ENCODE measurements around the gene TMTC1. TPM values are rescaled to one million over a fixed set of nuclear protein-coding genes. Genes with fewer than 3 reads are reported as not detected.

Gene TMTC1
- total RNA-seq, 2 donors from 2014 or later: 0.22 to 0.51 TPM

GRCh38 chr12:29795715-29796114 is 12.0 kb upstream of the TMTC1 start:
- Mint-ChIP-seq H3K4me1 (ENCODE audit: low read depth) (no peaks in the 10 kb centered on the region), H3K27ac (no peak overlapping the region), H3K36me3 (ENCODE audit: insufficient read depth in 2 of 2) (peaks cover 0 to 3% of the 10 kb centered on the region in 2 donors), H3K27me3 (ENCODE audit: low read depth) (peaks cover 15% of the 10 kb centered on the region), H3K4me3 (no peak overlapping the region), H3K9me3 (peaks cover 0 to 7% of the 10 kb centered on the region in 2 donors)
- DNase-seq (no peak), ATAC-seq (replicated peaks in 1 of 2) (no peak)

GRCh38 chr12:29794862-29795261 is 11.1 kb upstream of the TMTC1 start:
- ATAC-seq (replicated peaks in 1 of 2) (no peak), DNase-seq (no peak)
- Mint-ChIP-seq H3K9me3 (peaks cover 2 to 12% of the 10 kb centered on the region in 2 donors), H3K36me3 (ENCODE audit: insufficient read depth in 2 of 2) (peaks cover 2 to 3% of the 10 kb centered on the region in 2 donors), H3K4me1 (ENCODE audit: low read depth) (no peaks in the 10 kb centered on the region), H3K27me3 (ENCODE audit: low read depth) (peaks cover 15% of the 10 kb centered on the region), H3K4me3 (no peak overlapping the region), H3K27ac (no peak overlapping the region)

- Mint-ChIP-seq H3K27me3 (ENCODE audit: low read depth) (peaks cover 7% of the 10 kb centered on the region), H3K36me3 (ENCODE audit: insufficient read depth in 2 of 2) (peaks cover 2 to 3% of the 10 kb centered on the region in 2 donors), H3K27ac (no peak overlapping the region), H3K4me1 (ENCODE audit: low read depth) (no peaks in the 10 kb centered on the region), H3K9me3 (peaks cover 2 to 12% of the 10 kb centered on the region in 2 donors), H3K4me3 (no peak overlapping the region)
- no peak for ATAC-seq (replicated peaks in 1 of 2)
- no peak for DNase-seq
Measured at GRCh38 chr12:29792853-29793252, 9.1 kb upstream of the TMTC1 start.

GRCh38 chr12:29792132-29792531 is 8.4 kb upstream of the TMTC1 start:
- Mint-ChIP-seq H3K9me3 (peaks cover 2 to 12% of the 10 kb centered on the region in 2 donors), H3K27me3 (ENCODE audit: low read depth) (peaks cover under 1% of the 10 kb centered on the region), H3K27ac (no peak overlapping the region), H3K4me3 (no peak overlapping the region), H3K36me3 (ENCODE audit: insufficient read depth in 2 of 2) (peaks cover 2 to 3% of the 10 kb centered on the region in 2 donors), H3K4me1 (ENCODE audit: low read depth) (no peaks in the 10 kb centered on the region)
- ATAC-seq (replicated peaks in 1 of 2) (no peak), DNase-seq (no peak)

- peak overlapping the region; percentile 76 to 77 for H3K4me3 Mint-ChIP-seq
- no peaks in the 10 kb centered on the region for H3K36me3 Mint-ChIP-seq (ENCODE audit: insufficient read depth in 2 of 2)
- ATAC-seq (replicated peaks in 1 of 2): peak; percentile 26 to 48
Measured at GRCh38 chr12:29782871-29783772, 620 bp downstream of the TMTC1 start.

GRCh38 chr12:29782285-29782870 is 1.4 kb downstream of the TMTC1 start:
- ATAC-seq (replicated peaks in 1 of 2): peak; percentile 69 to 75
- Mint-ChIP-seq H3K36me3 (ENCODE audit: insufficient read depth in 2 of 2) (no peaks in the 10 kb centered on the region), H3K9me3 (no peaks in the 10 kb centered on the region), H3K27me3 (ENCODE audit: low read depth) (peaks cover 24% of the 10 kb centered on the region), H3K4me3 (peak overlapping the region; percentile 76 to 77), H3K27ac (peak overlapping the region; percentile 8), H3K4me1 (ENCODE audit: low read depth) (peaks cover 13% of the 10 kb centered on the region)
- peak in 1 of 2 donors; percentile 18 for DNase-seq

More at GRCh38 chr12:29782871-29783772, 620 bp downstream of the TMTC1 start:
- no peak overlapping the region for H3K27ac Mint-ChIP-seq
- DNase-seq: peak; percentile 9 to 15
- peaks cover 24% of the 10 kb centered on the region for H3K27me3 Mint-ChIP-seq (ENCODE audit: low read depth)
- peaks cover 13% of the 10 kb centered on the region for H3K4me1 Mint-ChIP-seq (ENCODE audit: low read depth)
- H3K9me3 Mint-ChIP-seq: no peaks in the 10 kb centered on the region

GRCh38 chr12:29781705-29782266 is 2.0 kb downstream of the TMTC1 start:
- Mint-ChIP-seq H3K4me3 (peak overlapping the region; percentile 76 to 77), H3K9me3 (peaks cover 0 to under 1% of the 10 kb centered on the region in 2 donors), H3K27ac (no peak overlapping the region), H3K4me1 (ENCODE audit: low read depth) (peaks cover 13% of the 10 kb centered on the region), H3K27me3 (ENCODE audit: low read depth) (peaks cover 25% of the 10 kb centered on the region), H3K36me3 (ENCODE audit: insufficient read depth in 2 of 2) (no peaks in the 10 kb centered on the region)
- ATAC-seq (replicated peaks in 1 of 2) (peak in 1 of 2 donors; percentile 3), DNase-seq (no peak)

- H3K4me3 Mint-ChIP-seq: peak overlapping the region in 1 of 2 donors; percentile 77
- H3K27me3 Mint-ChIP-seq (ENCODE audit: low read depth): peaks cover 29% of the 10 kb centered on the region
- no peak for DNase-seq
- ATAC-seq (replicated peaks in 1 of 2): no peak
- H3K4me1 Mint-ChIP-seq (ENCODE audit: low read depth): peaks cover 13% of the 10 kb centered on the region
- H3K36me3 Mint-ChIP-seq (ENCODE audit: insufficient read depth in 2 of 2): no peaks in the 10 kb centered on the region
- H3K27ac Mint-ChIP-seq: no peak overlapping the region
- peaks cover 0 to 3% of the 10 kb centered on the region in 2 donors for H3K9me3 Mint-ChIP-seq
Measured at GRCh38 chr12:29781188-29781587, 2.6 kb downstream of the TMTC1 start.

- Mint-ChIP-seq H3K4me3 (no peak overlapping the region), H3K36me3 (ENCODE audit: insufficient read depth in 2 of 2) (peaks cover 0 to 3% of the 10 kb centered on the region in 2 donors)
Measured at GRCh38 chr12:29780084-29780483, 3.7 kb downstream of the TMTC1 start.

GRCh38 chr12:29778531-29778930 is 5.2 kb downstream of the TMTC1 start:
- H3K9me3 Mint-ChIP-seq: peaks cover 2 to 11% of the 10 kb centered on the region in 2 donors
- H3K4me3 Mint-ChIP-seq: no peak overlapping the region
- peaks cover 29% of the 10 kb centered on the region for H3K27me3 Mint-ChIP-seq (ENCODE audit: low read depth)
- H3K36me3 Mint-ChIP-seq (ENCODE audit: insufficient read depth in 2 of 2): peaks cover 0 to 3% of the 10 kb centered on the region in 2 donors
- no peak overlapping the region for H3K27ac Mint-ChIP-seq
- no peak for ATAC-seq (replicated peaks in 1 of 2)
- H3K4me1 Mint-ChIP-seq (ENCODE audit: low read depth): peaks cover 13% of the 10 kb centered on the region
- no peak for DNase-seq

More at GRCh38 chr12:29780084-29780483, 3.7 kb downstream of the TMTC1 start:
- H3K27ac Mint-ChIP-seq: no peak overlapping the region
- peaks cover 13% of the 10 kb centered on the region for H3K4me1 Mint-ChIP-seq (ENCODE audit: low read depth)
- H3K27me3 Mint-ChIP-seq (ENCODE audit: low read depth): peaks cover 29% of the 10 kb centered on the region
- peaks cover 2 to 5% of the 10 kb centered on the region in 2 donors for H3K9me3 Mint-ChIP-seq
- DNase-seq (no peak), ATAC-seq (replicated peaks in 1 of 2) (no peak)

GRCh38 chr12:29773076-29773475 is 10.7 kb downstream of the TMTC1 start:
- Mint-ChIP-seq H3K36me3 (ENCODE audit: insufficient read depth in 2 of 2) (peaks cover 0 to 3% of the 10 kb centered on the region in 2 donors), H3K27ac (no peak overlapping the region), H3K27me3 (ENCODE audit: low read depth) (peaks cover 5% of the 10 kb centered on the region), H3K4me1 (ENCODE audit: low read depth) (no peaks in the 10 kb centered on the region), H3K9me3 (peaks cover 2 to 15% of the 10 kb centered on the region in 2 donors), H3K4me3 (no peak overlapping the region)
- no peak for ATAC-seq (replicated peaks in 1 of 2)
- DNase-seq: no peak

- peaks cover 4% of the 10 kb centered on the region for H3K27me3 Mint-ChIP-seq (ENCODE audit: low read depth)
- no peak overlapping the region for H3K4me3 Mint-ChIP-seq
- peaks cover 0 to 3% of the 10 kb centered on the region in 2 donors for H3K36me3 Mint-ChIP-seq (ENCODE audit: insufficient read depth in 2 of 2)
- peaks cover 2 to 15% of the 10 kb centered on the region in 2 donors for H3K9me3 Mint-ChIP-seq
- no peaks in the 10 kb centered on the region for H3K4me1 Mint-ChIP-seq (ENCODE audit: low read depth)
- H3K27ac Mint-ChIP-seq: no peak overlapping the region
- ATAC-seq (replicated peaks in 1 of 2) (no peak), DNase-seq (no peak)
Measured at GRCh38 chr12:29771786-29772185, 12.0 kb downstream of the TMTC1 start.

GRCh38 chr12:29771165-29771564 is 12.6 kb downstream of the TMTC1 start:
- no peak overlapping the region for H3K27ac Mint-ChIP-seq
- peaks cover 2 to 12% of the 10 kb centered on the region in 2 donors for H3K9me3 Mint-ChIP-seq
- DNase-seq (no peak), ATAC-seq (replicated peaks in 1 of 2) (no peak)
- H3K27me3 Mint-ChIP-seq (ENCODE audit: low read depth): no peaks in the 10 kb centered on the region
- peaks cover 0 to 3% of the 10 kb centered on the region in 2 donors for H3K36me3 Mint-ChIP-seq (ENCODE audit: insufficient read depth in 2 of 2)
- H3K4me3 Mint-ChIP-seq: no peak overlapping the region
- H3K4me1 Mint-ChIP-seq (ENCODE audit: low read depth): no peaks in the 10 kb centered on the region

All from activated T-cell treated with anti-CD3 and anti-CD28 coated beads, Interleukin-2, amount 50 U/mL, for 72 hours (primary cell).